ENCODE measurements around the gene INO80E. TPM values are rescaled to one million over a fixed set of nuclear protein-coding genes. Genes with fewer than 3 reads are reported as not detected.

Gene INO80E
- total and polyA plus RNA-seq, 2 of the 8 experiments (the other 6 are each of a cell fraction or from before 2014, with no cell fraction given): 43.0 to 91.2 TPM

GRCh38 chr16:30030841-30031413 is 34.9 kb downstream of the INO80E start, which contains the start of gene TLCD3B (continued):
- TF ChIP-seq SP1 (IDR thresholded peaks at IDR 0.05; ENCODE audit: low read depth, low read length): 0 out of 2 replicates have a peak, but pooled peaks have one; percentile 10
- TF ChIP-seq ASH2L (IDR thresholded peaks at IDR 0.05; ENCODE audit: low read length): peak; percentile 53
- TF ChIP-seq NANOG (IDR thresholded peaks at IDR 0.05; ENCODE audit: insufficient read depth, low read depth, low read length, poor library complexity, severe bottlenecking): no peak
- TF ChIP-seq GTF2F1 (IDR thresholded peaks at IDR 0.05; ENCODE audit: borderline replicate concordance, low read depth, low read length): no peak
- no peak for TF ChIP-seq SP2 (IDR thresholded peaks at IDR 0.05; ENCODE audit: low read length)
- TF ChIP-seq SRF (IDR thresholded peaks at IDR 0.05; ENCODE audit: low read depth, low read length): no peak
